Left kidney (tissue), 8 donors: ENCODE measurements around the gene NUP62. TPM values are rescaled to one million over a fixed set of nuclear protein-coding genes. Genes with fewer than 3 reads are reported as not detected.
A peak's percentile ranks its signal among the peaks of the same experiment; 100 is the strongest.
"Not testable (repeated sequence)": the region's sequence is repeated elsewhere in the genome, so short reads cannot be mapped to it uniquely, and the experiment has no call there.

Experiments
- DNase-seq: peaks from one replicate; pipeline ENCODE4 v3.0.0-alpha.2; 2013
- long read RNA-seq, 8 donors: transcript quantifications; one replicate each; lab custom pipeline, GENCODE V29; 2026
- polyA plus RNA-seq: library from polyadenylated mRNA; unstranded; fragments of 120-200 nt; gene quantifications from one replicate; pipeline ENCODE4 v1.2.1, GENCODE V29; 2013; ENCODE audit not compliant: insufficient read length

NUP62 gene
- 61.9 TPM for polyA plus RNA-seq
- long read RNA-seq, donor 1, transcript NUP62-208 (2 exons, 3,590 nt) = minor isoform, 6 of 32 reads
- long read RNA-seq, donor 1, transcript NUP62-202 (2 exons, 3,479 nt) = major isoform, 8 of 32 reads
- long read RNA-seq, donor 1, transcript NUP62-201 (3 exons, 2,870 nt) = minor isoform, 6 of 32 reads
- long read RNA-seq, donor 1, partial matches to known transcripts = 0 of 32 reads
- long read RNA-seq, donor 1, other reads (novel, unspliced or antisense) = 5 of 32 reads
- long read RNA-seq, donor 2, transcript NUP62-201 (3 exons, 2,870 nt) = major isoform, 6 of 19 reads
- long read RNA-seq, donor 2, transcript NUP62-202 (2 exons, 3,479 nt) = minor isoform, 5 of 19 reads
- long read RNA-seq, donor 2, partial matches to known transcripts = 0 of 19 reads
- long read RNA-seq, donor 2, other reads (novel, unspliced or antisense) = 0 of 19 reads
- long read RNA-seq, donor 3, transcript NUP62-202 (2 exons, 3,479 nt) = major isoform, 8 of 17 reads
- long read RNA-seq, donor 3, partial matches to known transcripts = 0 of 17 reads
- long read RNA-seq, donor 3, other reads (novel, unspliced or antisense) = 0 of 17 reads
- long read RNA-seq, donor 4, partial matches to known transcripts = 0 of 7 reads
- long read RNA-seq, donor 4, other reads (novel, unspliced or antisense) = 0 of 7 reads
- long read RNA-seq, donor 5, transcript NUP62-211 (3 exons, 2,053 nt) = minor isoform, 6 of 26 reads
- long read RNA-seq, donor 5, transcript NUP62-201 (3 exons, 2,870 nt) = minor isoform, 6 of 26 reads
- long read RNA-seq, donor 5, transcript NUP62-202 (2 exons, 3,479 nt) = major isoform, 8 of 26 reads
- long read RNA-seq, donor 5, partial matches to known transcripts = 0 of 26 reads
- long read RNA-seq, donor 5, other reads (novel, unspliced or antisense) = 0 of 26 reads
- long read RNA-seq, donor 6, transcript NUP62-202 (2 exons, 3,479 nt) = major isoform, 13 of 26 reads
- long read RNA-seq, donor 6, partial matches to known transcripts = 0 of 26 reads
- long read RNA-seq, donor 6, other reads (novel, unspliced or antisense) = 5 of 26 reads
- long read RNA-seq, donor 7, transcript NUP62-208 (2 exons, 3,590 nt) = minor isoform, 5 of 44 reads
- long read RNA-seq, donor 7, transcript NUP62-202 (2 exons, 3,479 nt) = minor isoform, 10 of 44 reads
- long read RNA-seq, donor 7, transcript NUP62-211 (3 exons, 2,053 nt) = minor isoform, 7 of 44 reads
- long read RNA-seq, donor 7, transcript NUP62-201 (3 exons, 2,870 nt) = major isoform, 15 of 44 reads
- long read RNA-seq, donor 7, partial matches to known transcripts = 6 of 44 reads
- long read RNA-seq, donor 7, other reads (novel, unspliced or antisense) = 0 of 44 reads
- long read RNA-seq, donor 8, partial matches to known transcripts = 0 of 8 reads
- long read RNA-seq, donor 8, other reads (novel, unspliced or antisense) = 0 of 8 reads

GRCh38 chr19:49929121-49929610, at the start of gene NUP62, which contains the start of gene ATF5:
Gene NUP62, minus strand, starts transcription at chr19:49929504. Its CDS starts 19,697 bp downstream, at chr19:49909807.
Gene ATF5, plus strand, starts transcription at chr19:49929205. Its CDS starts 1,646 bp downstream, at chr19:49930851.
- DNase-seq = peak; percentile 92

- no peak for DNase-seq
Measured at GRCh38 chr19:49978324-49978723, 49.0 kb upstream of the NUP62 start.

GRCh38 chr19:49977881-49978280, 48.6 kb upstream of the NUP62 start:
- no peak for DNase-seq

- DNase-seq = no peak
Measured at GRCh38 chr19:49977076-49977475, 47.8 kb upstream of the NUP62 start.

GRCh38 chr19:49976496-49976895, 47.2 kb upstream of the NUP62 start:
- no peak for DNase-seq

GRCh38 chr19:49975051-49975450, 45.7 kb upstream of the NUP62 start:
- no peak for DNase-seq

- no peak for DNase-seq
Measured at GRCh38 chr19:49973987-49974386, 44.7 kb upstream of the NUP62 start.

- no peak for DNase-seq
Measured at GRCh38 chr19:49972841-49973240, 43.5 kb upstream of the NUP62 start.

- DNase-seq = no peak
Measured at GRCh38 chr19:49971991-49972411, 42.7 kb upstream of the NUP62 start.

GRCh38 chr19:49969355-49969754, 40.1 kb upstream of the NUP62 start:
- not testable (repeated sequence) for DNase-seq

- no peak for DNase-seq
Measured at GRCh38 chr19:49968279-49968922, 39.1 kb upstream of the NUP62 start.

- not testable (repeated sequence) for DNase-seq
Measured at GRCh38 chr19:49960980-49961379, 31.7 kb upstream of the NUP62 start, which contains the start of gene SIGLEC11. Gene SIGLEC11, minus strand, starts transcription at chr19:49961172. Its CDS starts 91 bp downstream, at chr19:49961081.

GRCh38 chr19:49959892-49960291, 30.6 kb upstream of the NUP62 start:
- not testable (repeated sequence) for DNase-seq

- not testable (repeated sequence) for DNase-seq
Measured at GRCh38 chr19:49958596-49958995, 29.3 kb upstream of the NUP62 start.

GRCh38 chr19:49958144-49958543, 28.8 kb upstream of the NUP62 start:
- not testable (repeated sequence) for DNase-seq

- DNase-seq = no peak
Measured at GRCh38 chr19:49957262-49957915, 28.1 kb upstream of the NUP62 start.

GRCh38 chr19:49956115-49956495, 26.8 kb upstream of the NUP62 start:
- DNase-seq = no peak

GRCh38 chr19:49954933-49955332, 25.6 kb upstream of the NUP62 start:
- DNase-seq = no peak

- DNase-seq = peak; percentile 55
Measured at GRCh38 chr19:49954092-49954829, 25.0 kb upstream of the NUP62 start.
